Prostate gland (tissue), 2 donors: ENCODE results near the gene KIFBP.

Experiments used
- POLR2A ChIP-seq: fragments of 450-650 bp; IDR thresholded peaks from one replicate; pipeline ENCODE4 v1.6.1; 2016; ENCODE audit warnings: antibody characterized with exemption, mild to moderate bottlenecking
- TF ChIP-seq, protein P1 (sequence below), 4 experiments: fragments of 200-600 bp in 2 of 4; fragments of 450-650 bp in 2 of 4; sonication (generic) in 2 of 4; IDR thresholded peaks; 1 replicate in 3 of 4; 2 replicates in 1 of 4; pipeline ENCODE4 v1.5.1; 2016 to 2019; ENCODE audit warnings: antibody characterized with exemption in 4 of 4, mild to moderate bottlenecking in 2 of 4, moderate library complexity in 2 of 4

DNA sequence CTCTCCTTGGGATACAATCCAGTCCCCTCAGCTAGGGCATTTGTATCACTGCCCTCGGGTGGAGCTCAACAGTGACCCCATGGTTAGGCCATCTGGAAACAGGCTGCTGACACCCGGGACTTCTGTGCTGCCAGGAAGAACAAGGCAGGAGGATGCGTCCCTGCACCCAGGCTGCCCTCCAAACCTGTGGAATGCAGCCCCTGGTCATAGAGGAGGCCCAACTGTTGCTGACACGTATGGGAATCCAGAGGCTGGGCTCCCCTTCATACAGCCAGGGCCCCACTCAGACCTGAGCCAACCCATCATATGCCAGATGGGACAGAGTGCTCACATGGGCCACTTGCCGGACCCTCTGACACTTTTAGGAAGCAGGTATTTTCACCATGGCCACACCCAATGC lies 53.8 kb downstream of the KIFBP start:
- no peak for TF ChIP-seq POLR2A
- TF ChIP-seq, protein P1, sequence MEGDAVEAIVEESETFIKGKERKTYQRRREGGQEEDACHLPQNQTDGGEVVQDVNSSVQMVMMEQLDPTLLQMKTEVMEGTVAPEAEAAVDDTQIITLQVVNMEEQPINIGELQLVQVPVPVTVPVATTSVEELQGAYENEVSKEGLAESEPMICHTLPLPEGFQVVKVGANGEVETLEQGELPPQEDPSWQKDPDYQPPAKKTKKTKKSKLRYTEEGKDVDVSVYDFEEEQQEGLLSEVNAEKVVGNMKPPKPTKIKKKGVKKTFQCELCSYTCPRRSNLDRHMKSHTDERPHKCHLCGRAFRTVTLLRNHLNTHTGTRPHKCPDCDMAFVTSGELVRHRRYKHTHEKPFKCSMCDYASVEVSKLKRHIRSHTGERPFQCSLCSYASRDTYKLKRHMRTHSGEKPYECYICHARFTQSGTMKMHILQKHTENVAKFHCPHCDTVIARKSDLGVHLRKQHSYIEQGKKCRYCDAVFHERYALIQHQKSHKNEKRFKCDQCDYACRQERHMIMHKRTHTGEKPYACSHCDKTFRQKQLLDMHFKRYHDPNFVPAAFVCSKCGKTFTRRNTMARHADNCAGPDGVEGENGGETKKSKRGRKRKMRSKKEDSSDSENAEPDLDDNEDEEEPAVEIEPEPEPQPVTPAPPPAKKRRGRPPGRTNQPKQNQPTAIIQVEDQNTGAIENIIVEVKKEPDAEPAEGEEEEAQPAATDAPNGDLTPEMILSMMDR (IDR thresholded peaks at IDR 0.05) = no peak
